ENCODE data around the gene NLRP11. TPM values are rescaled to one million over a fixed set of nuclear protein-coding genes. Genes with fewer than 3 reads are reported as not detected.
"Not testable (repeated sequence)": the region's sequence is repeated elsewhere in the genome, so short reads cannot be mapped to it uniquely, and the experiment has no call there.

The NLRP11 gene
- total RNA-seq, 1 donor from 2014 or later, result not detected

DNA sequence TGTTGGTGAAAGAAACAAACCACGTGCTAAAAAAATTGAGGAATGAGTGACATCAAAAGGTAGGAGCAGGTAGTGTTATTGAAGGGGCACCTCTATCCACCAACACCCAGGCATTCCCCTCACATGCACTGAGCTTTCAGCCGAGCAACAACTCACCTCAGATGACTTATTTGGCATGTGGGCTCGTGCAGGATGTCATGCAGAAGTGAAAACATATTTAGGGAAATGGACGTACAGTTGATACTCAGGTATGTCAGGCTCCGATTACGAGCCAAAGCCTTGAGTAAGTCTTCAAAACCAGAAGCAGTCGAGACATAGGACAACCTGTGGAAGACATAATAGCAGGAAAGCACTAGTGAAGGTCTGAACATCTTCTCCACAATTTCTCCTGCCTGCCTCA, 30.4 kb downstream of the NLRP11 start:
- DNase-seq (ENCODE audit: missing footprints), result no peak
- intact Hi-C loops (cut with DNase I), result no loop called here
- no peak for ATAC-seq

DNA sequence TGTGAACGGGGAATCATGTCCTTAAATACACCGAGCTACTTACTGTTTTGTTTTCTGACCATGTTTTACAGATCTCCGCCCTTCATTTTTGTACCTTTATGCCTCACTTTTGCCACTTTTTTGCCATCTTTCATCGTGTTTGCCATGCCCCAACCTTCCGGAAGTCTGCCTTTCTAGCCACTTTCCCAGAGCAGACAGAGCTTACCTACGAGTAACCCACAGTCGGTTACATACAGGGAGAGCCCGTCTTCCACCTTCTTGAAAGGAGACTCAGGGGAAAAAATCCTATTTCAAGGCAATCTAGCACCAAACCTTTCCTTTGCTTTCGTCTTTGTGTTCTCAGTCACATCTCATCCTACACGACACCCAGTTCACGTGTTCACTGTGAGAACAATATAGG, 36.8 kb downstream of the NLRP11 start:
- ATAC-seq (no peak), DNase-seq (ENCODE audit: missing footprints) (no peak)
- intact Hi-C loops (cut with DNase I), result no loop called here

DNA sequence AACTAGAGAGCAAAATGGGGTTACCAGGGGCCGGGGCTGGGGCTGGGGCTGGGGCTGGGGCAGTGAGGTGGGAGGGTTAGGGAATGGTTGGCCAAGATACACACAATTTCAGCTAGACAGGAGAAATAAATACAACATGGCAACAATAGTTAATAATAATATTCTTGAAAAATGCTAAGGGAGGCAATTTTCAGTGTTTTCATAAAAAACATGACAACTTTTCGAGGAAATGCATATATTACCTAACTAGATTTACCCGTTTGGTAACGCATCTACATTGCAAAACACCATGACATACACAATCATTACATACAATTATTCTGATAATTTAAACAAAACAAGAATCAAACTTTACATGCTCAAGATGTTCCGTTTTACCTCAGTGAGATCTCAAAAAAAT, 50.7 kb downstream of the NLRP11 start:
- intact Hi-C loops (cut with DNase I), result no loop called here
- DNase-seq (ENCODE audit: missing footprints) (no peak), ATAC-seq (no peak)

DNA sequence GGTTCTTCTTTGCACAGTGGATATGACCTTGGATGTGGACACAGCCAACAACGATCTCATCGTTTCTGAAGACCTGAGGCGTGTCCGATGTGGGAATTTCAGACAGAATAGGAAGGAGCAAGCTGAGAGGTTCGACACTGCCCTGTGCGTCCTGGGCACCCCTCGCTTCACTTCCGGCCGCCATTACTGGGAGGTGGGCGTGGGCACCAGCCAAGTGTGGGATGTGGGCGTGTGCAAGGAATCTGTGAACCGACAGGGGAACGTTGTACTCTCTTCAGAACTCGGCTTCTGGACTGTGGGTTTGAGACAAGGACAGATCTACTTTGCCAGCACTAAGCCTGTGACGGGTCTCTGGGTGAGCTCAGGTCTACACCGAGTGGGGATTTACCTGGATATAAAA, 53.5 kb downstream of the NLRP11 start:
- ATAC-seq, result no peak
- DNase-seq (ENCODE audit: missing footprints), result no peak
- intact Hi-C loops (cut with DNase I), result no loop called here

DNA sequence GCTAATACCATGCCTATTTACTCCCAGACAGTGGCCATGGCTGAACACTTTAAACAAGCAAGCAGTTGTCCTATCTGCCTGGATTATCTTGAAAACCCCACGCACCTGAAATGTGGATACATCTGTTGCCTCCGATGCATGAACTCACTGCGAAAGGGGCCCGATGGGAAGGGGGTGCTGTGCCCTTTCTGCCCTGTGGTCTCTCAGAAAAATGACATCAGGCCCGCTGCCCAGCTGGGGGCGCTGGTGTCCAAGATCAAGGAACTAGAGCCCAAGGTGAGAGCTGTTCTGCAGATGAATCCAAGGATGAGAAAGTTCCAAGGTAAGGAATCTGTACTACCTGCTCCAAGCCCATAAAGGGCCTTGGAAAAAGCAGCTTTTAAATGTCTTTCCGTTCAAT, 54.3 kb downstream of the NLRP11 start:
- DNase-seq (ENCODE audit: missing footprints) (no peak), ATAC-seq (no peak)
- intact Hi-C loops (cut with DNase I), result no loop called here

DNA sequence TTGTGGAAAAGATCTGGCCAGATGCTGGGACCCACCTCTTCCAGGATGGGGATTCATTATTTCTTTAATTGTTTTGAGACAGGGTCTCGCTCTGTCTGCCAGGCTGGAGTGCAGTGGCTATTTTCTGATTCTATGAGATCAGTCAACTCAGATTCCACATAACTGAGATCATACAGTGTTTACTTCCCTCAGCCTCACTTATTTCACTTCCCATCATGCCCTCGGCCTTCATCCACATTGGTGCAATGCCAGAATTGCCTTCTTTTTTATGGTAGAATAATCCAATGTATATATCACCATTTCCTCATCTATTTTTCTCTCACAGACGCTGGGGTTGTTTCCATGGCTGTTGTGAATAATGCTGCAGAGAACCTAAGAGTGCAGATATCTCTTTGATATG, 62.2 kb downstream of the NLRP11 start:
- DNase-seq (ENCODE audit: missing footprints); ATAC-seq; intact Hi-C loops (cut with DNase I): not testable (repeated sequence)

DNA sequence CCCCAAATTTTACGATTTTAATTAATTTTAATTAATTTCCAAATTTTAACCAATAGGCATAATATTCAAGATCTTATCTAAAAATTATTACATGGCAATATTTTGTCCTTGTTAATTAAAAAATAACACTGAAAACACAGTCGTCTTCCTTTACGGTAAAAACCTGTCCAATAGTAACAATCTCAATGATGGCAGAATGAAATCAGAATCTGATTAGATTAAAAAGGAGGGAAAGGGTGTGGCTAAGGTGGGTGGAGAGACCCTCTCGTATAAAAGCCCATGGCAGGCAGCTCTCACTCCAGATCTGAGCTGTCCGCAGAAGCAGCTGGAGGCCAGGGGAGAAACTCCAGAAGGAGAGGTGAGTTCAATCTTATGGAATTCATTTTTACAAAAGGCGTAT, 63.0 kb downstream of the NLRP11 start, which contains the start of gene RFPL4AL1:
RFPL4AL1 (plus strand) TSS at position 301 of the 400 bp plus-strand sequence. CDS start 2,687 bp downstream, outside the sequence.
- intact Hi-C loops (cut with DNase I); DNase-seq (ENCODE audit: missing footprints); ATAC-seq: not testable (repeated sequence)

DNA sequence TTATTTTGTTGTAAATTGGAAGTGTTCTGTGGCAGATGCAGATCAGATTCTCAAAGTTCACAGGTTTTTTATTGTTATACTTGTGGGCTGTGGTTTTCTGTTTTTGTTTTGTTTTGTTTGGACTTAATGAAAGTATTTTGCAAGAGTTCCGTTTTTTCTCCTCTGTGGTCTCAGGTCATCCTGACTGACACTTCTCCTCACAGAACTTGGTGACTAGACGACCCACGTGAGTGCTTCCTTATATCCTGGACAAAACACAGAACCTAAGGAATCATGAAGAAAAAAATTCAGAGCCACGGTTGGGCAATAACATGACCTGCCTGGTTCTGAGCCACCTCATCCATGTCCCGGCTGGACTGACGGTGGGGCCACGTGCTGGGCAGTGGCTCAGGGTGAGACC, 65.3 kb downstream of the NLRP11 start:
- no peak for ATAC-seq
- DNase-seq (ENCODE audit: missing footprints), result no peak

DNA sequence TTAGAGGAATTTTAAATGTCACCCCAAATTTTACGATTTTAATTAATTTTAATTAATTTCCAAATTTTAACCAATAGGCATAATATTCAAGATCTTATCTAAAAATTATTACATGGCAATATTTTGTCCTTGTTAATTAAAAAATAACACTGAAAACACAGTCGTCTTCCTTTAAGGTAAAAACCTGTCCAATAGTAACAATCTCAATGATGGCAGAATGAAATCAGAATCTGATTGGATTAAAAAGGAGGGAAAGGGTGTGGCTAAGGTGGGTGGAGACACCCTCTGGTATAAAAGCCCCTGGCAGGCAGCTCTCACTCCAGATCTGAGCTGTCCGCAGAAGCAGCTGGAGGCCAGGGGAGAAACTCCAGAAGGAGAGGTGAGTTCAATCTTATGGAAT, 73.0 kb downstream of the NLRP11 start, which contains the start of gene RFPL4A:
RFPL4A (plus strand) TSS at position 301 of the 400 bp plus-strand sequence. CDS start 2,704 bp downstream, outside the sequence.
- ATAC-seq; intact Hi-C loops (cut with DNase I); DNase-seq (ENCODE audit: missing footprints): not testable (repeated sequence)

More for the DNA sequence above, 65.3 kb downstream of the NLRP11 start:
- intact Hi-C loops (cut with DNase I), result no loop called here

DNA sequence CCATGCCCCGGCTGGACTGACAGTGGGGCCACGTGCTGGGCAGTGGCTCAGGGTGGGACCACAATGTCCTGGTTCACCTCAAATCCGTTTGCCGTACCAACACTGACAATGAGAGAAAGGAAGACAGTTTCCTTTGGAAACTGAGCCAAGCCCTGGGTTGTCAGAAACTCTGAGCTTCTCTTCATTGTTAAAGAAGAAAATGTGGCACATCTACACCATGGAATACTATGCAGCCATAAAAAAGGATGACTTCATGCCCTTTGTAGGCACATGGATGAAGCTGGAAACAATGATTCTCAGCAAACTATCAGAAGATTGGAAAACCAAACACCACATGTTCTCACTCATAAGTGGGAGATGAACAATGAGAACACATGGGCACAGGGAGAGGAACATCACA, 75.0 kb downstream of the NLRP11 start:
- intact Hi-C loops (cut with DNase I); DNase-seq (ENCODE audit: missing footprints); ATAC-seq: not testable (repeated sequence)

DNA sequence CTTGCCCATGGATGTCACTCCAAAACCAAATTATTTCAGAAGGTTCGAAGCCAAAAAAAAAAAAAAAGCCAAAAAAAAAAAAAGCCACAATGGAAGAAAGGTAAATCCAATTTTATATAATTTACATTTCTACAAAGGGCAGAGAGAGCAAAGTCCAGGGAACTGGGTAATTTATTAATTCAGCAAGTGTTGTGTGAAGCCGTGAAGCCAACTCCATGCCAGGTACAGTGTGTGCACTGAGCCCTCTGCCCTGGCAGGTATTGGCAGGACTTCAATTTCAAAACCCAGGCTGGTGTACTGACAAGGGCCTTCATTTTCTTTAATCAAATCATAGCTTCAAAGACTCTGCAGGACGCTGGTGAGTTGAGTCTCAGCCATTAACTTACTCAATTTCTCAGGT, 78.4 kb downstream of the NLRP11 start:
- DNase-seq (ENCODE audit: missing footprints) (no peak), ATAC-seq (no peak)
- intact Hi-C loops (cut with DNase I), result no loop called here

DNA sequence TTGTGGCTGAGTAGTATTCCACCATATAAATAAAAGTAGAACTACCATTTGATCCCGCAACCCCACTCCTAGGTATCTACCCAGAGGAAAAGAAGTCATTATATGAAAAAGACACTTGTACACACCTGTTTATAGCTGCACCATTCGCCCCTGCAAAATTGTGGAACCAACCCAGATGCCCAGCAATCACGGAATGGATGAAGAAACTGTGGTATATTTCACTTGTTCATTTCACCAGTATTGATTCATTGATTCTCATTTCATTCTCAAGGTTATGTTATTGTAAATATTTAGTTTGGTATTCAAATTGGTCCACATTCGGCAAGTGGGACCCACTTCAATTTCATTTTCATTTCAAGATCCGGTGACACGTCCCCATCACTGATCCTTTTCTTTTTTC, 81.1 kb downstream of the NLRP11 start:
- intact Hi-C loops (cut with DNase I), result no loop called here
- DNase-seq (ENCODE audit: missing footprints), result no peak
- ATAC-seq, result no peak

DNA sequence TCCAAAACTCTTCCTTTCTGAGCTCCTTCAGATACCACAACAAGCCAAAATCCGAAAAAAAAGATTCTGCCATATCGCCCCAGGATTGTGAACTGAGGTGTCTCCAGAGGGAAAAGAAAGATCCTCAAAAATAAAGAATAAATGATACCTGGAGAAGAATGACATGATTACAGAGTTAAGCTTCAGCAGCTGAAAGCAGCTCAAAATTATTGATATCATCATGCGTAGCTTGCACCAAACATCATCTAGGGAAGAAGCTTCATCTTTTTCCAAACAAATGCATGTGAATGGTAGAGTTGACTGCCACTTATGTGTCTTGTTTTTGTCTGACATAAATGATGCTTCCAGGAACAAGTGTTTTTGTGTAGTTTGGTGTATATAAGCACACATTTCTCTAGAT, 93.5 kb downstream of the NLRP11 start, which contains the start of gene NLRP9:
NLRP9 (minus strand) TSS at position 101 of the 400 bp plus-strand sequence; CDS start at position 73, 28 bp downstream.
- ATAC-seq (no peak), DNase-seq (ENCODE audit: missing footprints) (no peak)
- intact Hi-C loops (cut with DNase I), result no loop called here

Other genes with a start within 250 kb of the NLRP11 start
- 14.8 TPM for gene FIZ1, start 232.5 kb downstream of the NLRP11 start, total RNA-seq
- 16.9 TPM for gene ZNF524, start 231.7 kb downstream of the NLRP11 start, total RNA-seq
- gene ZNF865, start 226.4 kb downstream of the NLRP11 start, total RNA-seq, result 16.9 TPM
- 11.1 TPM for gene ZNF784, start 207.4 kb downstream of the NLRP11 start, total RNA-seq
- gene ZNF580, start 191.0 kb downstream of the NLRP11 start, total RNA-seq, result 13.2 TPM
- 7.4 TPM for gene ZNF581, start 188.3 kb downstream of the NLRP11 start, total RNA-seq
- gene CCDC106, start 183.8 kb downstream of the NLRP11 start, total RNA-seq, result 17.4 TPM
- 74.5 TPM for gene U2AF2, start 177.0 kb downstream of the NLRP11 start, total RNA-seq
- 213 TPM for gene EPN1, start 156.8 kb downstream of the NLRP11 start, total RNA-seq
- gene NLRP9, start 93.6 kb downstream of the NLRP11 start, total RNA-seq, result not detected
- gene RFPL4A, start 72.9 kb downstream of the NLRP11 start, total RNA-seq, result not detected
- gene RFPL4AL1, start 62.9 kb downstream of the NLRP11 start, total RNA-seq, result not detected
- not detected for gene NLRP4, start 4.5 kb upstream of the NLRP11 start, total RNA-seq
- gene NLRP13, start 100.3 kb upstream of the NLRP11 start, total RNA-seq, result not detected
- not detected for gene NLRP8, start 115.8 kb upstream of the NLRP11 start, total RNA-seq
- gene NLRP5, start 154.8 kb upstream of the NLRP11 start, total RNA-seq, result not detected

Data from Right ventricle myocardium inferior (tissue), 1 donor.